Measurements from ENCODE around the gene ZNF41.

The ZNF41 gene

DNA sequence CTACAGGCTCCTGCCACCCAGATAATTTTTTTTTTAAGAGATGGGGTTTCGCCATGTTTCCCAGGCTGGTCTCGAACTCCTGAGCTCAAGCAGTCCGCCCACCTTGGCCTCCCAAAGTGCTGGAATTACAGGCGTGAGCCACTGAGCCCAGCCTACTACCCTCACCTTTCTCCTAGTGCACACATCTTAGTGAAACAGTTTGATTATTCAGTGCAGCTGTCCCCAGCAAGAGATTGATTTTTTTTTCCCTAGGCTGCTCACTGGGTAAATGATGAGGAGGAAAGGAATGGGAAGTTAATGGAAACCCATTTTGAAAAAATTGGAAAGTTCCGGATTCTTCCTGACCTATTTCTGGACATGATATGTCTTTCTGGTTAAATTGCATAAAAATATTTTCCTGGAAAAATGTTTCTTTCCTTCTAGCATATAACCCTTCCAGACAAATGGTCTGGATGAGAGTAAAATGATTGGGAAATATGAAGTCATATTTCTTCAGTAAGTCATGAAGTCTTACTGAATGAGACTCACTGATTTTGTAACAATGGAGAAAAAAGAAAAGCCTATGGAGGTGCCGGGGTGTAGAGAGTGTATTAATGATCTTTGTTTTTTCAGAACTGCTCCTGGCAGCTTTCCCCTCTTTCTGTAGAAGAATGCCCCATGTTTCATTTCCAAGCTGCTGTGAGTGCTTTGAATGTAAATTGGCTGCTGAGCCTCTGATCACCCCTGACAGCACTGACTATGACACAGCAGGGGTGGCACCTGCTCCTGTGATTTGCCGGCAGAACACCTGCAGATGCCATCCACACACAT, 19.5 kb upstream of the ZNF41 start:
- DNase-seq (ENCODE audit: low read depth, low spot score): no peak

DNA sequence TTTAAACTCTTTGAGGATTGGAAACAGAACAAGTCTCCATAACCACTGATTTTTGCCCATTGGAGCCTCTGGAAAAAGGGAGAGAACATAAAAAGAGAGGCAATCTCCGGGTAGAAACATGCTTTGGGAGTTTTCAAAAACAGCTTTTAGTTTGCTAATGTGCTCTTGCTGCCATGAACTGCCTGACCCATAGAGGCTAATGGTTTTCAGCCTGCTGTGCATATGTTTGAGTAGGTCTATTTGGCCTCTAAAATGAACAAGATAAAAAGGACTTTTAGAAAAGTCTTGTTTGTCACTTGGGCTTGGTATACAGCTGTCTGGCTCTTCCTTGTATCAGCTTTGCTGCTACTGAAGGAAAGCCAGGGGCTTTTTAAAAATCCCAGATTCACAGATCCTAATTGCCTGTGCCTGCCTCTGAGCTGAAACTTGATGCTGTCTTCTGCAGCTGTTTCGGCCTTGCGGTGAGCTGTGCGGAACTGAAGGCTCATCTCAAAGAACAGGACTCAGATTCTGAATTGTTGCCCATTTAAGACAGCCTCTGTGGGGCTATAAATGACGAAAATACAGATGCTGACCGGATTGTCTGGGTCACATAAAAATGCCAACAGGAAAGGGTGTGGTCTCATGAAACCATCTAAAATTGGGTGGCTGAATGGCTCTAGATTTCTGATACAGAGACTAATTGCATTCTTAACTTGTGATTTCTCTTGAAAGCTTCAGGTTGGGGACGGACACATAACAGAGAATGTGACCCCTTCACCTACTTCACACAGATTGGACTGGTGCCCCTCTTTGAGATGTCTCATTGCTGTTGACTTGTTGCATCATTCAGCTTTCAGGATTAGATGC, 18.4 kb upstream of the ZNF41 start:
- no peak for DNase-seq (ENCODE audit: low read depth, low spot score)
- ChIA-PET CTCF (interaction anchor here (0.8 to 4.1 kb wide), 7 partner anchors 14 to 248 kb away, joined by 3 to 38 read pairs (median 3); no protein-coding TSS in a partner anchor), POLR2A (interaction anchor here (0.8 to 1.2 kb wide), 3 partner anchors 18 to 22 kb away, joined by 3 to 5 read pairs (median 3); no protein-coding TSS in a partner anchor)
- no peak overlapping the region for H3K4me3 ChIP-seq (ENCODE audit: low read depth, low read length)
- TF ChIP-seq CTCF (IDR thresholded peaks at IDR 0.05; ENCODE audit: insufficient read depth, low read length, missing control alignments): no peak

More for the DNA sequence above, 19.5 kb upstream of the ZNF41 start:
- CTCF ChIA-PET: interaction anchor here (1.1 to 4.1 kb wide), 4 partner anchors 13 to 247 kb away, joined by 3 to 38 read pairs (median 13); no protein-coding TSS in a partner anchor
- POLR2A ChIA-PET: interaction anchor here (0.9 kb wide), 1 partner anchor 20 kb away, joined by 3 read pairs; no protein-coding TSS in a partner anchor
- H3K4me3 ChIP-seq (ENCODE audit: low read depth, low read length): no peak overlapping the region
- no peak for TF ChIP-seq CTCF (IDR thresholded peaks at IDR 0.05; ENCODE audit: insufficient read depth, low read length, missing control alignments)

GRCh38 chrX:47500554-47500953, 17.5 kb upstream of the ZNF41 start:
- ChIA-PET CTCF (interaction anchor here (1.3 to 4.1 kb wide), 3 partner anchors 15 to 40 kb away, joined by 4 to 38 read pairs (median 23); no protein-coding TSS in a partner anchor), POLR2A (interaction anchor here (1.2 kb wide), 1 partner anchor 23 kb away, joined by 5 read pairs; no protein-coding TSS in a partner anchor)
- no peak for TF ChIP-seq CTCF (IDR thresholded peaks at IDR 0.05; ENCODE audit: insufficient read depth, low read length, missing control alignments)
- H3K4me3 ChIP-seq (ENCODE audit: low read depth, low read length): no peak overlapping the region
- no peak for DNase-seq (ENCODE audit: low read depth, low spot score)

DNA sequence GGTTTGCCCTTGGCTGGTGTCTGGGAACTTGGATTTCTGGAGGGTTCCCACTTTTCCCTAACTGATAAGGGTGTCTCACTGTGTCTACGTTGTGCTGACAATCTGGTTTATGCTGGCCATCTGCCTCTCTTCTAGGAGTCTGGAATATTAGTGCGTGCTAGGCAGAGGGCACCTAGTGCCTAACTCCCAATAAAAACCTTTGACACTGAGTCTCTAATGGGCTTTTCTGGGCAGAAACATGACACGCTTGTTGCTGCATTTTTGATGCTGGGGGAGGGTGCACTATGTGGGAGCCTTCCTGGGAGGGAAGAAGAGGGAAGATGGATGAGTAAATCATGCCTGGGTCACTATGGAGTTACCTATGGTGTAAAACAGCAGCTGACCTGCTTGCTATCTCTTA, 16.3 kb upstream of the ZNF41 start:
- H3K4me3 ChIP-seq (ENCODE audit: low read depth, low read length): no peak overlapping the region
- ChIA-PET CTCF (interaction anchor here (0.7 to 4.1 kb wide), 5 partner anchors 9 to 145 kb away, joined by 3 to 23 read pairs (median 3); no protein-coding TSS in a partner anchor), POLR2A (no interaction called here)
- no peak for DNase-seq (ENCODE audit: low read depth, low spot score)
- no peak for TF ChIP-seq CTCF (IDR thresholded peaks at IDR 0.05; ENCODE audit: insufficient read depth, low read length, missing control alignments)

- no peak overlapping the region for H3K4me3 ChIP-seq (ENCODE audit: low read depth, low read length)
- TF ChIP-seq CTCF (IDR thresholded peaks at IDR 0.05; ENCODE audit: insufficient read depth, low read length, missing control alignments): no peak
- DNase-seq (ENCODE audit: low read depth, low spot score): no peak
- ChIA-PET POLR2A (no interaction called here), CTCF (interaction anchor here (1.0 to 4.4 kb wide), 7 partner anchors 8 to 146 kb away, joined by 3 to 48 read pairs (median 9); no protein-coding TSS in a partner anchor)
Measured at GRCh38 chrX:47498411-47498810, 15.4 kb upstream of the ZNF41 start.
